ENCODE measurements around the gene DPF3. TPM values are rescaled to one million over a fixed set of nuclear protein-coding genes. Genes with fewer than 3 reads are reported as not detected.
A peak's percentile ranks its signal among the peaks of the same experiment; 100 is the strongest.

The DPF3 gene
- polyA plus RNA-seq, 1 donor = 4.5 TPM

DNA sequence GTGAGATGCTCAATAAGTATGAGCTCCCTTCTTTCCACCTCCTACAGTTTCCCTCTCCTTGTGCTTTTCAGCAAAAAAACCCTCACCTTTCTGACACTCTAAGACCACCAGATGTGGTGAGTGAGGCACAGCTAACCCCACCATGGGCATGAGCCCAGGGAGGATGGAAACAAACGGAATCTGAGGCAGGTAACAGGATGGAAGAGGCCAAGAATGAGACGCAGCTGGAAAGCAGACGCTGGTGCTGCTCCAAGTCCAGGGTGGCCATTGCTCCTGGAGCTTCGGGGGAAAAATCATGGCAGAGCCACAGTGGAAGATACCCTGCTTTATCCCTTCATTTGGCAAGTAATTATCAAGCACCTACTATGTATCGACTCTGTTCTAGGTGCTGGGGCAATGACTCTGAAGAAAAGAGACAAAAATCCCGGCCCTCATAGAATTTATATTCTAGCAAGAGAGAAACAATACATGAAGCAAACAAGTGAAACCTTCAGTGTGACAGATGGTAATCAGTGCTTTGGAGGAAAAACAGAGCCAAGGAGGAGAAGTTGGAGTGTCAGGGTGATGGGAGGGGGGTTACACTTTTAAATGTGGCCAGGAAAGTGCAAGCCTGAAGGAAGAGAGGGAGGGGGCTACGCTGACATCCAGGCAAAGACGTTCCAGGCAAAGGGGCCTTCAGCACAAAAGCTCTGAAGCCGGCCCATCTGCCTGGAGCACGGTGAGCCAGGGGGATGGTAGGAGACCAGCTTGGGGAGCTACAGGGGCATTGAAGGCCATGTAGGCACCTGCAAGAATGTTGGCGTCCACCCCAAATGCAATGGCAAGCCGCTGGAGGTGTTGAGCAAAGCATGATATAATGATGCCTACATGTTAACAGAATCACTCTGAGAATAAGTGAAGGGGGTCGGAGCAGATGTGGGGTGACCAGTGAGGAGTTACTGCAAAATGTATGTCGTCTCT lies 154.2 kb downstream of the DPF3 start:
- DNase-seq = no peak

DNA sequence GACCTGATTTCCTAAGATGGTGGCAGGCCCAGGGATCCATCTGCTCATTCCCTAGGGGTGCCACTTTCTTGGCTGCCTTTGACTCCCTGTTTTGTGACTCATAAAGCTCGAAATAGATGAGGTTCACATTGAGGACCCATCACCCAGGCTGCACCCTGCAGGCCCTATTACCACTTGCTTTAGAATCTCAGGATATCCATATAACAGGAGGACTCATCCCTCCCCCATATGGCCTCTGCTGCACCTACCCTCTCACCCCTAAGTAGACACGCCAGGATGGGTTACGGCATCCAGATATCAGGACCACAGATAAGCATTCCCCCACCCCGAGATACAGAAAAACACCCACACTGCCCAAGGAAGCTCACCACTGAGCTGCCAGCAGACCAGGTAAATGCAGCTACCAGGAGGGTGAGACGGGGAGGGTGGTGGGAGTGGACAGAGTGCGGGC lies 155.7 kb downstream of the DPF3 start:
- DNase-seq = no peak

- DNase-seq = no peak
Observed at GRCh38 chr14:72737560-72737943, 156.3 kb downstream of the DPF3 start.

- DNase-seq = no peak
Observed at GRCh38 chr14:72736786-72737559, 156.9 kb downstream of the DPF3 start.

- no peak for DNase-seq
Observed at GRCh38 chr14:72736308-72736707, 157.6 kb downstream of the DPF3 start.

- no peak for DNase-seq
Observed at GRCh38 chr14:72732022-72732780, 161.7 kb downstream of the DPF3 start.

- DNase-seq = no peak
Observed at GRCh38 chr14:72731252-72732020, 162.5 kb downstream of the DPF3 start.

DNA sequence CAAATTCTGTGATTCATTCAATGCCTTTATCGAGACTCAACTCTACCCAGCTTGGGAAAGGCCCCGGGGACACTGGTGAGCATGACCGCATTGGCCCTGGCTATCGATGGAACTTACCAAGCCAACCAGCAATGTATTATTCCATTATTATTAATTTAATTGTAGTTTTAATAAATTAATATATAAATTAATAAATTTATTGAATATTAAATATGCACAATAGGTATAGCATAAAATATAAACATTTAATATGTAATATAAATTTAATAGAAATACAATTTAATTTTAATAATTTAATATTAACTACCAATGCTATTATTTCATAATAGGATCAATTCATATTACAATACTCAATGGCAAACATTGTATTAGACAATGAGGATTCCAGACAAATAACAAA lies 163.4 kb downstream of the DPF3 start:
- DNase-seq = no peak

- no peak for DNase-seq
Observed at GRCh38 chr14:72726444-72726843, 167.5 kb downstream of the DPF3 start.

DNA sequence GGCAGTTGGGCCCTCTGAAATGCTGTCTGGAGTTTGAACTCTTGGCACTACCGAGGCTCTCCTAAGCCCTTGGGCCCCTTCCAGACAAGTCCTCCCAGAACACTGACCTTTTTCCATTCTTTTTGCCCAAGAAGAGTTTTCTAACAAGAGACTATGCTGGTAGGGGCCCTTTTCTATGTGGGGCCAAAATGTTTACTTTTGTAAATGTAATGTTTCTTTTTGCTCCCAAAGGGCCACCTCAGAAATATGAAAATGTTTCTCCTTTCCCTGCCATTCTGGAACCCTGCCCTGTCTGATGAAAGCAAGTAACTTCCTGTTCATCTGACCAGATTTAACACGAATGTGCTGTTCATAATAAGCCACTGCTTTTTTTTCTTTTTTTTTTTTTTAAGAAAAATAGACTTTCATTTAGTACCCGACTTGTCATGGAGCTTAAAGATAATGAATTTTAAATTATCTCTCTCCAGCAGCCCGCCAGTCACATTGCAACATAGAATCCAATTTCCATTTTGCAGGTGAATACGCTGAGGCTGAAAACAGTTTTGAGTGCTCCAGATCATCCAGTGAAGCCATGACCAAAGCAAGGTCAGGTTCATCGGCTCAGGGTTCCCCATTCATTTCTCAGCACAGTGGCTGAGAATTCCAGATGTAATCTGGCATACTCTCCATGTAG lies 169.9 kb downstream of the DPF3 start:
- DNase-seq = no peak

DNA sequence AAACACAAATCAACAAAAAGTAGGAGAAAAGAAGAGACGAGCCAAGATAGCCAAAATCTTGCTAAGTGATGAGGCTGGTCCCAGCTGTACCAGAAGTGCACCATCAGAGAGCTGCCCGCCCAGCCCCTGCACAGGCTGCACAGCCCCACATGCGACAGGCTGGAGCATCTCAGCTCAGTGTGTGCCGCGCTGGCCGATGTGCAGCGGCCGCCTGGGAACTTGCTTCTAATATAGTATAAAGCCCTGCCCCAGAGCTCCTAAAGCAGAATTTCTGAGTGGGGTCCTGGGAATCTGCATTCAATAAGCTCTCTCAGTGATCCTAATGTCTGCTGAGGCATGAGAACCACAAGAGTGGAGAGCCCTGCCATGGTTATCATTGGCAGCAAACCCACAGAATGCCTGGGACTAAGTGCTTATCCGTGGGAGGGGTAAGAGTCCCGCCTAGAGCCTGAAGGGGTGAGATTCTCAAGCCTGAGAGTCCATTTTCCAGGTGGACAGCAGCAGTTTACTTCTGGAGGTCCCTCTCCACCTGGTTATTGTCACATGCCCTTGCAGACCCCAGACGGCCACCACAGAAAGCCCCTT lies 171.6 kb downstream of the DPF3 start:
- no peak for DNase-seq

DNA sequence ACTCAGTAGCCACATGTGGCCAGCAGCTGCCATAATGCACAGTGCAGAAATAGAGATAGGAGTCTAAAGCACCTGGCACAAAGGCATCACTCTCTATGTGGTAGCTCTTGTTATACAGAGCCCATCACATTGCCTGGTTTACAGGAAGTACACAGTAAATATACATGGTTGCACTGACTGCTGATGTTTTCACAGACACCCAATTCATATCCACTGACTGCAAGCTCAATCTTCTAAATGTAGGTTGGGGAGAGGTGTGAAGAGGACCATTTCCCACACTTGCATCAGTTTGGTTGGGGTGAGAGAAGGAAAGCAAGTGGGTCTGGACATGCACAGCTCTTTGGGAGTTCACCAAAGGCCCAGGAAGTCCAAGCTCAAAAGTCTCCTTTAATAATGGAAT lies 172.8 kb downstream of the DPF3 start:
- no peak for DNase-seq

DNA sequence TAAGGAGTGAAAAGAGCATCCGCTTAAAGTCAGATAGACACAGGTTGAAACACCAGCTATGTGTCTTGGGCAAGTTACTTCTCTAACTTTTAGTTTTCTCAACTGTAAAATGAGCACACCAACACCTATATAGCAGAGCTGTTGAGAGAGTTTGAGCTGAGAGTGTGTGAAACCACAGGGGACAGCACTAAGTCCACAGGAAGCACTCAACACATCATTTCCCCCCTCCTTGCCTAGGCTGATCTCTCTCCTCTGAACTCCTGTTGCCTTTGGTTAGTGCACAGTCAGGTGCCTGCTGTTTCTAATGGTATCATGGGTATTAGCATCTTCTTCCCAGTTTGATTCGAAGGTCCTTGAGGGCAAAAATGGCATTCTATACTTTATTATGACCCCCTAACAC lies 176.7 kb downstream of the DPF3 start:
- no peak for DNase-seq

- no peak for DNase-seq
Observed at GRCh38 chr14:72716476-72716875, 177.4 kb downstream of the DPF3 start.

- DNase-seq = no peak
Observed at GRCh38 chr14:72715850-72716228, 178.1 kb downstream of the DPF3 start.

DNA sequence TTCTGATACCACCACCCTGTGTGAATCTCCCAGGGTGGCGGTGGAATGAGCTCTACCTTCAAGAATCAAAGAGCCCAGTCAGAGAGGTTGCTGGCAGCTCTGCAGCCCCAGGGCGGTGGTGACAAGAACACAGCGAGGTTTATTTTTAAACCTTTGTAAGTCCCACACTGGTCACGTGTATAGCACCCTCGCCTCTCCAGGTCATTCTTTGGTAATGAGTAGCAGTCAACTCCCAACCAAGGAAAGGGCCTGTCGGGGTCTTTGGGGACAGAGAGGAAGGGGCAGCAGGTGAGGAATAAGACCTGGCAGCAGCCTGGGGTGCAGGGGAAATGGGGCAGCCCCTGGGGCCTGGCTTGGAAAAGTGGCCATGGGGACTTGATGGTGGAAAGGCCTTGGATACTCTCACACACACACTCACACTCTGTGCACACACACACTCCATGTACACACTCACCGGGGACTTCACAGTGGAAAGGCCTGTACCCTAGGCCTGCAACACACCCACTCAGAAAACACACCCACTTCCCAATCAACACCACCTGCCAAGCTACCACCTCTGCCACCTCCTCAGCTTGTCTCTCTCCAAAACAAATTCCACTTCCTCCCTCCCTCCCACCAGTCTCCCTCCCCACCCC lies 178.6 kb downstream of the DPF3 start:
- no peak for DNase-seq

- no peak for DNase-seq
Observed at GRCh38 chr14:72714871-72715214, 179.1 kb downstream of the DPF3 start.

DNA sequence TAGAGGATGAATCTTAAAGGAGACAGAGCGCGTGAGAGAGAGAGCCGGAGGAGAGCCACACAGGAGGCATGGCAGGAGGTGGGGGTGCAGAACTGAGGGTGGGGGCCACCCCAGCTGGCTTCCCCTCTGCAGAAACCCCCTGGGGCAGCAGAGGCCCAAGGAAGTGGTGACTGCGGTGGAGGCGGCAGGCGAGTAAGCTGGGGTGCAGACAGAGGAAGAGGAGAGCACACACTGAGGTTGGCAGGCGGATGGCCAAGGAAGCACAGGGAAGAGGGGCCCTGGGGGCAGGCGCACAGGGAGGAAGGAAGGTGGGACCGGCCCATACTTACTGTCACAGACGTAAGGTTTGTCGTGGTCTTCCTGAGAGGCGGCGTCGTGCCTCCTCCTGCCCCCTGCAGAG lies 179.8 kb downstream of the DPF3 start:
- DNase-seq = no peak

- no peak for DNase-seq
Observed at GRCh38 chr14:72711936-72712335, 182.0 kb downstream of the DPF3 start.

DNA sequence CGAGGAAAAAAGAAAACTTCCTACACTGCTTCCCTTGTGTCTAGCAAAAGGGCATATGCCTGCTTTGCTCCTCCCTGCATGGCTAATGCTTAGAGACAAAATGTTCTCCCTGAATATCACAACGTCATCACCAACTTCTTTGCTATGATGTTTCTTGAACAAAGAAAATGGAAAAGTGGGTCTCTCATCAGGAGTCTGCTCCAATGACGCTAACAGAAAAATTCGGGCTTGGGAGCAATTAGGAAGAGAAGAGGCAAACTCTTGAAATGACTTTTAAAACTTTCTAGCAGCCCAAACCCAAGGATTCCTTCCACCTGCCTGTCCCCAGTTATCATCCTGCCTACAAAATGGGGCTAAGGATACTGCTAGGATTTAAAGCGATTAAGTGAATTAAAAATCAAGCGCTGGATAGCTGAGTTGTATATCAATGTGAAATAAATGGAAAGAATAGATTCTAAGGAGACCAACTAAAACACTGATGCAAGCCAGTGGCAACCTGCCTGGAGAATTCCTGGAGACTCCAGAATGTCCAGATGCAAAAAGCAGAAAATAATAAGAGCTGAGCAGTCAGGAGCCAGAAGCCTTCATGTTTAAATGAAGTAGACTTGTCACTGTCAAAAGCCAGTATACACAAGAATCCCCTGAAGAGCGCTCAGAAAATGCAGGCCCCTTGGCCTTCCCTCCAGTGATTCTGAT lies 183.8 kb downstream of the DPF3 start:
- peak; percentile 84 for DNase-seq
